A673 (cell line): ENCODE data around the gene CCDC89. TPM values are rescaled to one million over a fixed set of nuclear protein-coding genes. Genes with fewer than 3 reads are reported as not detected.

Experiments
- Bru-seq: library from RNA; stranded (reverse); fragments of 400-500 nt; gene quantifications from one replicate; lab custom pipeline; 2021; lab: Mats Ljungman, UMichigan
- BruChase-seq, 2 experiments: library from RNA; stranded (reverse); fragments of 400-500 nt; gene quantifications; one replicate each; lab custom pipeline; 2021; lab: Mats Ljungman, UMichigan
- BruUV-seq: library from RNA; stranded (reverse); fragments of 400-500 nt; replicated peaks from 2 replicates; lab custom pipeline; 2021; lab: Mats Ljungman, UMichigan
- CTCF ChIA-PET: fragments of 300-600 bp; sonication (Branson Sonifier 250); formaldehyde crosslinking; loops from one replicate; lab custom pipeline; 2022; ENCODE audit warnings: antibody characterized with exemption; lab: Charles Lee
- POLR2A ChIA-PET: fragments of 300-600 bp; sonication (Branson Sonifier 250); formaldehyde crosslinking; loops from one replicate; lab custom pipeline; 2022; ENCODE audit warnings: antibody characterized with exemption; ENCODE audit not compliant: low non-redundant PET; lab: Charles Lee
- DNase-seq: peaks from one replicate; pipeline ENCODE4 v3.0.0-alpha.2; 2015; ENCODE audit warnings: low spot score
- H3K27ac ChIP-seq: fragments of 200-600 bp; sonication (generic); 2 replicates; pipeline ENCODE4 v1.5.1; 2016; ENCODE audit warnings: mixed run types, low read depth, mild to moderate bottlenecking, mixed read lengths, antibody characterized with exemption, low read length; ENCODE audit not compliant: poor library complexity, severe bottlenecking
- H3K27me3 ChIP-seq: fragments of 200-600 bp; sonication (generic); replicated peaks from 2 replicates; pipeline ENCODE4 v1.6.1; 2017; ENCODE audit warnings: mixed run types, low read depth, mild to moderate bottlenecking, mixed read lengths, antibody characterized with exemption, low read length; ENCODE audit not compliant: insufficient read depth, poor library complexity
- H3K36me3 ChIP-seq: fragments of 200-600 bp; sonication (generic); 2 replicates; pipeline ENCODE4 v1.6.1; 2016; ENCODE audit warnings: mixed run types, mild to moderate bottlenecking, mixed read lengths, antibody characterized with exemption, low read length; ENCODE audit not compliant: insufficient read depth, poor library complexity, severe bottlenecking
- H3K4me1 ChIP-seq: fragments of 200-600 bp; sonication (generic); 2 replicates; pipeline ENCODE4 v1.6.1; 2017; ENCODE audit warnings: mixed run types, mild to moderate bottlenecking, mixed read lengths, antibody characterized with exemption, low read length; ENCODE audit not compliant: insufficient read depth, poor library complexity, severe bottlenecking
- H3K4me3 ChIP-seq: fragments of 200-600 bp; sonication (generic); 2 replicates; pipeline ENCODE4 v1.5.1; 2016; ENCODE audit warnings: low read depth, mixed run types, mild to moderate bottlenecking, mixed read lengths, low read length; ENCODE audit not compliant: poor library complexity, severe bottlenecking
- H3K9me3 ChIP-seq: fragments of 200-600 bp; sonication (generic); 2 replicates; pipeline ENCODE4 v1.6.1; 2016; ENCODE audit warnings: mixed run types, low read depth, mild to moderate bottlenecking, mixed read lengths, antibody characterized with exemption, low read length; ENCODE audit not compliant: poor library complexity, severe bottlenecking
- CTCF ChIP-seq: fragments of 300-800, 200-600 bp; sonication (generic); conservative IDR thresholded peaks from 2 replicates; pipeline ENCODE4 v1.5.1; 2017; ENCODE audit warnings: low read depth, mild to moderate bottlenecking, antibody characterized with exemption, low read length, moderate library complexity, mixed read lengths
- EZH2 ChIP-seq: fragments of 200-600 bp; sonication (generic); IDR thresholded peaks from 2 replicates; pipeline ENCODE4 v1.6.1; 2017; ENCODE audit warnings: borderline replicate concordance, low read depth, mild to moderate bottlenecking, mixed read lengths, antibody characterized with exemption, low read length; ENCODE audit not compliant: poor library complexity, severe bottlenecking
- intact Hi-C: fragments of 100-400 bp; cut with micrococcal nuclease; formaldehyde crosslinking; loops from one replicate; pipeline ENCODE4 v1.10.0; 2022; ENCODE audit not compliant: unreplicated experiment
- long read RNA-seq: library from polyadenylated mRNA; stranded (forward); transcript quantifications from one replicate; pipeline ENCODE4 v2.0.0, GENCODE V29; 2022
- total RNA-seq: library from RNA; stranded (reverse); gene quantifications from 2 replicates; pipeline ENCODE4 v1.2.3, GENCODE V29; 2021

Gene CCDC89
- total RNA-seq: 0.41 and 0.66 TPM in 2 replicates
- percentile 22 among the genes with signal in this experiment for Bru-seq, nascent RNA
- percentile 35 among the genes with signal in this experiment for BruChase-seq, experiment 1, labeled RNA remaining after a 2-hour chase
- not detected for BruChase-seq, experiment 2, labeled RNA remaining after a 6-hour chase
- long read RNA-seq, partial matches to known transcripts: 0 of 3 reads
- long read RNA-seq, other reads (novel, unspliced or antisense): 0 of 3 reads

GRCh38 chr11:85685820-85686459 is at the start of gene CCDC89:
Gene CCDC89, minus strand, starts transcription at chr11:85686195. Its CDS starts 65 bp downstream, at chr11:85686130.
- H3K9me3 ChIP-seq: no peaks in the 10 kb centered on the region
- H3K27me3 ChIP-seq: peaks cover 11% of the 10 kb centered on the region
- CTCF ChIA-PET: no interaction called here
- peak within 1 kb of the TSS; percentile 36 for H3K4me3 ChIP-seq
- BruUV-seq: no TSS peak
- intact Hi-C loops: no loop called here
- peak; percentile 79 for DNase-seq
- H3K36me3 ChIP-seq: no peaks in the 10 kb centered on the region
- no peaks in the 10 kb centered on the region for H3K4me1 ChIP-seq
- POLR2A ChIA-PET: interaction anchor here (0.6 kb wide), 1 partner anchor 591 kb away, joined by 3 read pairs; no protein-coding TSS in a partner anchor
- H3K27ac ChIP-seq: no peak within 1 kb of the TSS
- TF ChIP-seq CTCF (no peak), EZH2 (no peak)

- Histone ChIP-seq H3K9me3 (no peaks in the 10 kb centered on the region), H3K36me3 (no peaks in the 10 kb centered on the region), H3K27ac (no peak overlapping the region), H3K27me3 (peaks cover 6% of the 10 kb centered on the region), H3K4me1 (no peaks in the 10 kb centered on the region), H3K4me3 (no peak overlapping the region)
- ChIA-PET CTCF (no interaction called here), POLR2A (no interaction called here)
- intact Hi-C loops: no loop called here
- BruUV-seq: no TSS peak
- DNase-seq: no peak
- TF ChIP-seq CTCF (no peak), EZH2 (no peak)
Observed at GRCh38 chr11:85732965-85733364, 47.0 kb upstream of the CCDC89 start.

GRCh38 chr11:85726381-85726780 is 40.4 kb upstream of the CCDC89 start:
- Histone ChIP-seq H3K4me1 (peaks cover 8% of the 10 kb centered on the region), H3K9me3 (no peaks in the 10 kb centered on the region), H3K27me3 (no peaks in the 10 kb centered on the region), H3K27ac (no peak overlapping the region), H3K36me3 (no peaks in the 10 kb centered on the region), H3K4me3 (no peak overlapping the region)
- ChIA-PET POLR2A (no interaction called here), CTCF (no interaction called here)
- DNase-seq: no peak
- BruUV-seq: no TSS peak
- TF ChIP-seq EZH2 (no peak), CTCF (no peak)
- intact Hi-C loops: no loop called here
